DMS153 treated with DMSO at 0.1 percent for 48 hours (cell line): ENCODE measurements around the gene RALGAPA2.

Source experiments
- DNase-seq: peaks from one replicate; lab custom pipeline; 2025; ENCODE audit not compliant: unreplicated experiment; lab: John Stamatoyannopoulos, UW

The RALGAPA2 gene

DNA sequence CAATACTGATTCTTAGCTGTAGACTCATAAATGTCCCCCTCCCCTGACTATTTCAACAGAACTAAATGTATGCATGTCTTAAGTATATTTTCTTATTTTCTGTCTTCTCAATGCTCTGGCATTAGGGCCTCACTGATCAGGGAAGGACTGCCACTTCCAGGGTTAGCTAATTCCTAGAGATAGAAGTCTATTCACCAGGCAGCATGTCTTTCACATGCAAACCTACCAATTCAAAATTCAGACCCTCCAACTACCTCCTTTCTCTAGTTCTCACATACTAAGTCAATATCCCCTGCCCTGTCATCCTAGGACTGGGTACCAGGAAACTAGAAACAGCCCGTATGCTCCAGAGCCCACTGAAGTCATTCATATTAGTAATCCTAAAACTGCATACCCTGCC, 132.3 kb downstream of the RALGAPA2 start:
- no peak for DNase-seq

DNA sequence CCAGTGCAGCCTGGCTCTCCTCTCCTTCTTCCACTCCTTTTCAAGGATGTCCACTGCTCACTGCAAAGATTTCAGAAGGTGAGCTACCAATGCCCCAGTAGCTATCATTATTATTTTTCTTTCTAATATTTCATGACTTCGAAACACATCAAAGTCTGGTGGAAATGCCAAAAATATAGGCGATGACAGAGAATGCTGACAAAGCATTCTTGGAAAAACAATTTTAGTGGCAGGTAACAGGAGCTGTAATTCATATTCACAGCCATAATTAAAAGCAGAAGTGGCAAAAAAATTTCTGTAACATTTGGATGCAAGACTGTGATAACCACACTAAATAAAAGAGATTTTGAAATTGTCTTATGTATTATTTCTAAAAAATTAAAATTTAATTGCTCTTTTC, 133.6 kb downstream of the RALGAPA2 start:
- DNase-seq: no peak

DNA sequence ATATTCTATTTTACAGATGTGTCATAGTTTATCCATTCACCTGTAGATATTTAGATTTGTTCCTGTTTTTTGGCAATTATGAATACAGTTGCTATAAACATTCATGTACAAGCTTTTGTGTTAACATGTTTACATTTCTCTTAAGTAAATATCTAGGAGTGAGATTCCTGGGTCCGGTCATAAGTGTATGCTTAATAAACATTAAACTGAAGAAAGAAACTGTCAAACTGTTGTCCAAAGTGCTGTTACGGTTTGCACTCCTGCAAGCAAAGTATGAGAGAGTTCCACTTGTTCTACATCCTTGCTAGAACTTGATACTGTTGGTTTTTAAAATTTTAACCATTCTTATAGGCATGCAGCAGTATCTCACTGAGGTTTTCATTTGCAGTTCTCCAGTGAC, 138.6 kb downstream of the RALGAPA2 start:
- no peak for DNase-seq

DNA sequence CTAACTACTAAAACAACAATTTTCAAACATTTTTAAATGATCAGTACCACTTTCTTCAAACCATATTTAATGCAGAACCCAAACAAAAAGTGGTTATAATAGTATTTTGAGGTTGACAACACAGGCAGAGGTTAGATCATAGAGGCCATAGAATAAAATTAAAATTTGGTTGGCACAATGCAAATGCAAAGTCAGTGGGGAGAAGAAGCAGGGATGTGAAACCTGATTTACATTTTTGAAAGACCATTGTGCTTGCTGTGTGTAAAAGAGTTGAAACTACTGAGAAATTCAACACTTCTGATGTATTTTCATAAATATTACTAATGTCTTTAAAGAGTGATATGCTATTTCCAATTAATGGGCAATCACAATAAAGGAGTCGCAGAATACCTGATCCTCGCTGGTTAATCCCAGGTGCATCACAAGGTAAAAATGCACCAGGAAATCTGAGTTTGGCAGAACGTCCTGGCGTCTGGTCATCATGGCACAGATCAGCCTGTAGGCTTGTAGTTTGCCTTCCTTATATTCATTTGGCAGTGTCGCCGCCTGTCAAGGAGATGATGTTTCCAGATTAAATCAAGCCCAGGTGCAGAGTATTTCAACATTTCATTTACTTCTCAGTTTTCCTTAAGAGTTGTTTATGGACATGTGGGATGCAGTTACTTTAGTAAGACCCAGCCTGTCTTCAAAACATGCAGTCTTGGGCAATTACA, 141.2 kb downstream of the RALGAPA2 start:
- DNase-seq: no peak

DNA sequence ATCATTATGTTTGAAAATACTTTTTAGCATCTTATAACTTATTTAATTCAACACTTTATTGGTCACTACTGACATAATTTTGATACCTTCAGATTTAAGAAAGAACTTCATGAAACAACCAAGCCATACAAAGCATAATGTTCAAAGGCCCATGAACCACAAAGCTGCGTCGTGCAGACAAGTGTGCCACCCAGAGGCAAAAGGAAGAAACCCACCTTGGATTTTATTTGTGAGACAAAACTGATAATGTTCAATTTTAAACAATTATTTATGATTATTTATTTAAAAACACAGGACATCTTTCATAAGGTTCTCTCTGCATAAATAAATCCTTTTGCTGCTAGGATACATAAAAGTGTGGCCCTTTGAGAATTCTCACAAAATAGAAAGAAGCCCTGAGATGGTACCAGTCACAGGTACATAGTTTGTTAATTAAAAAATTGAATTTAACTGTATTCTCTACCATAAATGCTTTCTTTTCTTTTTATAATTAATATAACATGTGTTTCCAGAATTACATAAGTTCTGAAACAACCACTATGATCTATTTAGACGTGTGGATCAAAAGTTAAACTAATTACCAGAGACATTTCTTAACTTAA, 143.7 kb downstream of the RALGAPA2 start:
- DNase-seq: peak; percentile 69

DNA sequence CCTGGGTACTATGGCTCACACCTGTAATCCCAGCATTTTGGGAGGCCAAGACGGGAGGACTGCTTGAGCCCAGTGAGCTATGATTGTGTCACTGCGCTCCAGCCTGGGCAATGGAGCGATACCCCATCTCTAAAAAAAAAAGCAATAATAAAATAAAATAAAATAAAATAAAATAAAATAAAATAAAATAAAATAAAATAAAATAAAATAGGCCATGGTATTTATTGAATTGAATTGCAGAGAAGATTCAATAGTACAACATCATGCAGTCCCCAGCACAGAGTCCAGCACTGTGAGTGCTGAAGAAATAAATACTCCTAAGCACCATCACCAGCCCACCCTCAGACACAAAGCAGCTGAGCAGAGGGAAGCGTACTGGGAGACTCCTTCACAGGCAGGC, 144.7 kb downstream of the RALGAPA2 start:
- DNase-seq: no peak

DNA sequence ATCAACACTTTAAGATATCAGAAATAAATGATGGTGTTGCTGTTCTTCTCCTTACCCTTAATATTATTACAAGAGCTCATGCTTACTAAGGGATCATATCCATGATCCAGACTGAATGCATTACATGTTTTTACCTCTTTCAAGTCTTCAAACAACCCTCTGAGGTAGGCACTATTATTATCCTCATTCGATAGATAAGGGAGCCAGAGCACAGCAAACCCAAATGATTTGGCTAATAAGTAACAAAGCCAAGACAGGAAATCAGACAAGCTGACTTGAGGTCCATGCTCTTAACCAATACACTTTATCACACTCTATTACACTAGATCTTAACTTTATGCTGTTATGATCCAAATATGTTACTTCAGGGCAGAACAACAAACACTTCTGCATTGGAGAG, 145.9 kb downstream of the RALGAPA2 start:
- DNase-seq: no peak

DNA sequence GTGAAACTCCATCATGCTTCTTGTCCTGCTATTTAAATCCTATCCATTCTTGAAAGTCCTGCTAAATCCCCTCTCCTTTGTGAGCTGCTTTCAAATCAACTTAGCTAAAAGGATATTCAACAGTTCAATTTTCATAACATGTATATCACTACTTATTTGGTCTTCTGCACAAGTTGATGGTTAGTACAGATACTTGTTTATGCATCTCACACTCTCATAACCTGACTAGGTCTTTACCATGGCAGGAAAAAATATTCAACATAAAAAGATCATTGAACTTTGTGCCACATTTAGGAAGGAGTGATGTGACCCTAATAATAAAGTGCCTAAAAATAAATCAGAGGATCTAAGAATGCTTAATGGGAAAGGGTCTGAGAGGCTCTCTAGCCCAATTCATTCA, 148.2 kb downstream of the RALGAPA2 start:
- DNase-seq: no peak

DNA sequence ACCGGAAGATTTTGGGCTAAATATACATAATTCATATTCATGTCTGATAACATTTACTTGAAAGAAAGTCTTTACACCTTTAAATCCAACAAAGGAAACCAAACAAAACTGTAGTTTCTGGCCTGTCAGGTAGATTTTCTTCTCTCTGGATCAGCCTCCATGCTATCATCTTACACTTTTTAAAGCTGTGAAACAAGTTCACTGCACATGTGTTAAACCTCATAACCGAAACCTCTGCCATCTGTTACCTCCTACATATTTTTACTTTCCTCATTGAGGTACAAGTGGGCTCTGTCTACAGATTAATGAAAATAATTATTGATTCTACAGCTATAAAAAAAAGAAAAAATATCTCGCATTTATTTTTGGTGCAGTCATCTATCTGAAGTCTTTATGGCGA, 149.9 kb downstream of the RALGAPA2 start:
- DNase-seq: no peak

DNA sequence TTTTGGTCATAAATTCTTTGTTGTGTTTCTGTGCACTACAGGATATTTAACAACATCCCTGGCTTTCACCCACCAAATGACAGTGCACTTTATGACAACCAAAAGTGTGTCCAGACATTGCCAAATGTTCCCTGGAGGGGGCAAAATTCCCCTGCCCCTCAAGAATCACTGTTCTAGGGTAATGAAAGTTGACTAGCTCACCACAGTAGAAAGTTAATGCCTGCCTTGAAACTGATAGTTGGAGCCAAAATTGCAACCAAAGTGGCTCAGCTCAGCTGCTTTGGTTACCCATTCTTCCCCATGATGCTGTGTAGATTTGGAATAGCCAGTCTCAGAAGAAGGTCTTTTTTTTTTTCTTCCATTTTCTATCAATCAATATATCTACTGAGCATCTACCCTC, 150.6 kb downstream of the RALGAPA2 start:
- DNase-seq: no peak

DNA sequence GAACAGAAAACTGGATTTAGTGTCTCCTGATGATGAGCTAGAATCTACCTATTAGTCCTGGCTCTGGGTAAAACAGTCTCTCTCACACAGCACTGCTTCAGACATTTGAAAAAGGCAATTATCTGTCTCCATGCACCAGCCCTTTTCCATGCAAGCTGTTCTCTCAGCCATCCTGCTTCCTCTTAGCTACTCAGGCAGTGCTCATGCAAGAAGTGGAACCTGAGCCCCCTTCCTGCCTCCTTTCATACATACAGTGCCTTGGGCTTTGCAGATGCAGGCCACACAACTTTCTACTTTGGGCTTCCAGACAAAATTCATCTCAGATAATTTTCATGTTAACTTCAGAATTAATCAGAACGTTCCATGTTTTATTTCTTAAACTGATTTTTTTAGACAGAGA, 151.3 kb downstream of the RALGAPA2 start:
- no peak for DNase-seq

DNA sequence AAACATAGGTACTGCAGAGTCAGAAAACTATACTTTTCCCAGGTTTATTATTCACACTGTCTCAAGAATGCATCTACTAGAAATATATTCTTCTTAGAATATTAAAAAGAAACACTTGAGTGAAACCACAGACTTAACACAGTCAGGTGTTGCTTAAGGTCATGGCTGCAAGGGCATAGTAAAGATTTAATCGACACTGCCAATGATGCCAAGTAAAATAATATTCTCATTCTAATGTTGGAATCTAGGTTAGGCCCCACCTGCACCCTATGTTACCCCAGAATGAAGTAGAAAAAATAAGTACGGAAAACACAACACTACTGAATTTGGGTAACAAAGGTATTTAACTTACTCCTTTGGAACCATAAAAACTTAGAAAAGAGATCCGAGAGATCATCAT, 155.0 kb downstream of the RALGAPA2 start:
- no peak for DNase-seq

DNA sequence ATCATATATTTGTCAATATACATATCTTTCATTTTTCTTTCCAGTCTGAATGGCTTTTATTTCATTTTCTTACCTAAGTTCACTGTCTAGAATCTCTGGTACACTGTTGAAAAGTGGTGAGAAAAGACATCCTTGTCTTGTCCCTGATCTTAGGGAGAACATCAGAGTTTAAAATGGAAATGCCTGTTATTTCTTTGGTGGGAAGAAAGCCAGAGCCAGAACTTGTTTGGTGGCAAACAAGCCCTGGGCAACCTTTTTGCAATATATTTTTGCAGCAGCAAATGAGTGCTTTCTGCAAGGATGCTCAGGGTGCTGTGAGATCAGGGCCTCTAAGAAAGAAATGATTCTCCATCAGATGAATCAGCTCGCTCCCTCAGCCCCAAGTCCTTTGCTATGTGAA, 156.6 kb downstream of the RALGAPA2 start:
- DNase-seq: no peak

DNA sequence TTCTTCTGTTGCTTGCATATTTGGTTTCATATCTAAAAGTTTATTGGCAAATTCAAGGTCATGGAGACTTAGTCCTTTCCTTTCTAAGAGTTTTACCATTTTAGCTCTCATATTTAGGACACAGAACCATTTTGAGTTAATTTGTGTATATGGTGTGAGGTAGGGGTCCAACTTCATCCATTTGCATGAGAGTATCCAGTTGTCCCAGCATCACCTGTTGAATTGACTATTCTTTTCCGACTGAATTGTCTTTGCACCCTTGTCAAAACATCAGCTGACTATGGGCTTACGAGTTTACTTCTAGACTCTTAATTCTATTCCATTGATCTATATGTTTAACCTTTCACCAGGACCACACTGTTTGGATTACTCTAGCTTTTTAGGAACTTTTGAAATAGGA, 157.5 kb downstream of the RALGAPA2 start:
- DNase-seq: no peak

DNA sequence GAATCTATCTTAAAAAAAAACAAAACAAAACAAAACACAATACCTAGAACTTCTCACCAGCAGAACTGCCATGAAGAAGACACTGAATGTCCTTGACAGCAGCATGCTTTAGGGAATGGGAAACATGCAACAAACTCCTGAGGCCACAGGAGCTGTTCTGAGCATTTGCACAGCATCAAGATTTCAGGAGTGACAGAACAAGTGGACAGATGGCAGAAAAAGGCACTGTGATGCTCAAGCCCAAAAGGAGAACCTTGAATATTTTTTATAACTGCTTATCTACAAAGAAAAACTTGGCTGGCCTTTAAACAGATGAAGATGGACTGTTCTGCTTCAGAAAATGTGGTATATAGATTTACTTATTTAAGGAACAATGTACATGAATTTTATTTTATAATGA, 158.9 kb downstream of the RALGAPA2 start:
- no peak for DNase-seq

DNA sequence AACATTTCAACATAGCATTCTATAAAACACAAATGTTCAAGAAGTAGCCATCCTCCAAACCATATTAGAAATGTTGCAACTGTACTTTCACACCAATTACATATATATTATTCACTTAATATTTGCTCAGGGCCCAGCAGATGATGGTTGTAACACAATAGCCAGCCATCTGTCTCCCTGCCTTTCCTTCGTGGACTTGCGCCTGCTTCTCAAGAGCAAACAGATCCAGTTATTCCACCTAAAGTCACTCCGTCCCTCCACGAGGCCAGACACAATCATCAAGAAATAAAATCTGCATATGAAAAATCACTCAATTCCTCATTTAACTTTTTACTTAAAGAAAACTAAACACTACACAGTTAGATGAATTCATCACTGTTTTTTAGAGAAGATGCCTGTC, 160.4 kb downstream of the RALGAPA2 start:
- peak; percentile 79 for DNase-seq

DNA sequence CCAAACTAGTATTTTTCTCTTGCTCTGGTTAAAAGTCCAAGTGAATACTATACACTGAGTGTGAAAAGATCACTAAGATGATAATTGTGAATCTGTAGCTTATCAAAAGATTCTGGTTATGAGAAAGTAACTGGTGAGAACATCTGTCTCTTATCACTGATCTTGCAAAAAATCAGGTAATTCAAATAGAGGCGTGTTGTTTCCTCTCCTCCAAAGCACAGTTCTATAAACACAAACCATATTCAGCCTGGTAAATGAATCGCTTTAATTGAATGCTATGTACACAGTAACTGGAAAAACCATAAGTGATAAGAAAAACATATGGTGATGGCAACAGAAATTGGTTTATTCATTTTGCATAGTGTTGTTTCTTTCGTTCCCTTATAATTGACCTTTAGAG, 161.0 kb downstream of the RALGAPA2 start:
- peak; percentile 79 for DNase-seq

DNA sequence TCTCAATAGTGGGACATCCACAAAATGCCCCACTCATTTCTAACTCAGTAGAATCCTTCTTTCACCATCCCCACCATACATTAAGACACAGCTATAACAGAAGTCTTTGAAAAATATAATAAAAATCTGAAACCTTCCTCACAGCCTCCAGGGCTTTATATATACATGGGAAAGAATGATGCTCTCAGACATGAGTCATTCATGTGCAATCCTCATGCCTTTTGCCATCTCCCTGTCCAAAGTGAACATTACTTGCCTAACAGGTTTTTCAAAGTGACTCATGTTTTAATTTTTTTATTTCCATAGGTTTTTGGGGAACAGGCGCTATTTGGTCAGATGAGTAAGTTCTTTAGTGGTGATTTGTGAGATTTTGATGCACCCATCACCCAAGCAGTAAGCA, 162.7 kb downstream of the RALGAPA2 start:
- DNase-seq: no peak

DNA sequence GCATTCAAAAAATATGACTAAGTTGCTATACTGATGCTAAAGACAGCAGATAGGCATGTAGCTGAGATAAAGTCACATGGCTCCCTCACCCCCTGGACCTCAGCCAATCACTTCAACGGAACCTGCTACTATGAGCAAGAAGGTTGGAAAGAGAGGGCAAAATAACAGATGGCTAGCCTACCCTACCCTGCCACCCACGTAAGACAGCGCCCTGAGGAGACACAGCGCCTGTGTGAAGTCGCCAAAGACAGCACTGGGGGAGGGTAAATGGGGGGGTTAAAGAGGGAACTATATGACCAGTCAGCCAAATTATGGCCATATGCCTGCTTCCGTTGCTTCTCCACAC, 163.2 kb downstream of the RALGAPA2 start:
- peak; percentile 55 for DNase-seq

DNA sequence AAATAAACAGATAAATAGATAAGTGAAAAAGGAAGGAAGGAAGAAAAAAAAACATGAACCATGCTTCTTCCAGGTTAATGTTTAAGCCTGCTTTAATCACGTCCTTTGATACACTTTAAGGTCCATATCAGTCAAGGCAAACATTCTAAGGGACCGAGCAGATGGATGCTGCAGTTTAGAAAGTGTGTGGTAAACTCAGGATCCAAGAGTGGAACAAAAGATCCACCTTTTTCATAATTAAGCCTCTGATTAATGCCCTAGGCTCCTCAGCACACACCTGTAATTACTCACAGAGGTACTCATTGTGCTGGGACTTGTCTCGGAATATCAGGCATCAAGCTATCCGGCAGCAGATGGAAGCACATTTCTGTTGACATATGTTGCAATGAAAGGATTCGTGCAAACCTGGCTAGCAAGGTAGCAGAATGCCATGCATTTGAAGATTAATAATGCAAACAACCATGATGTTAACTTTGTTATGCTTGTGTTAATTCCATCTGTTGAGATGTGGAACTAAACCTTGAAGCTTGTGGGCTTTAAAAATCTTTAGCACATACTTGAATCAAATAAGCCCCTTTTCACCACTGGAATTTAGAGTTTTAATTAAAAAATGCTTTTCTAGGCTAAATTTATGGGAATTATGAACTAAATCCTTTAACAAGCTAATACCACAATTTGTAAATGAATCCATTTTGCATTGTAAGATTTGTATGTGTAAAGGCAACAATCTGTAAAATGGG, 163.7 kb downstream of the RALGAPA2 start:
- DNase-seq: peak; percentile 80

DNA sequence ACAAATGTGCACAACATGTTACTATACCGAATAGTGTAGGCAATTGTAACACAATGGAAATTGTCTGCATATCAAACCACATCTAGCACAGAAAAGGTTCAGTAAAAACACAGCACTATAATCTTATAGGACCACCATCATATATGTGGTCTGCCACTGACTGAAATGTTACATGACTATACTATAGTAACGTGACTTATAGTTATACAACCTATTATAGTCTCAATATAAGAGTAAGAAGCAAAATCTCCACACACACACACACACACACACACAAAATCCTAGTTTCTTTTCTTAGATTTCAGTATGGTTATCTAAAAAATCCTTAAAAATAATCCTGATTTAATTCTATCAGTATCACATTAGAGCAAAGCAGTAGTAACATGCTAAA, 164.6 kb downstream of the RALGAPA2 start:
- no peak for DNase-seq

DNA sequence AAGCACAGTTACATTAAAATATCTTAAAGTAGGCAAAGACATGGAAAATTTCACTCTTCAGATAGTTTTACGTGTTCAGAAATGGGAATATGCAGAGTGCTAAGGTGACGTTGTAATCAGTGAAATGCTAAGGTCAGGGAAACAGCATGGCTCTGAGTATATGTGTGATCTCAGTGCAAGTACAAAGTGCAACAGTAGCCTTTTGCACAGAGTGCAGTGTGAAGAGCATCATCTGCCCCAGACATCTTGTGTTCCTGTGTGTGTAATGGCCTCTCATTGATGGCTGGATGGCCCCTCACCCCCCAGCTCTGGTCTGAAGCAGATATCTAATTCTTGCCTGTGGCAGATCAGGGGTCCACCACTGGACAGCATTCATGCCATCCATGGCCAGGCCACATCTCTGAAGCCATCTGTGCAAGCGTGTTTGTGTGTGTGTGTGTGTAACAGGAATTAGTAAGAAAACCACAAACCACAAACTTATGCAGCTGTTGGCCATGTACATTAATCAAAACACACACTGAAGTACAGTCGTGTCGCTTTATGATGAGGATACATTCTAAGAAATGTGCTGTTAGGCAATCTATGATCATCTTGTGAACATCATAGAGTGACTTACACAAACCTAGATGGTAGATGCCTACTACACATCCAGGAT, 165.1 kb downstream of the RALGAPA2 start:
- DNase-seq: no peak
